Measurements from ENCODE around the gene PRR27. TPM values are rescaled to one million over a fixed set of nuclear protein-coding genes. Genes with fewer than 3 reads are reported as not detected.

The PRR27 gene
- total RNA-seq, result not detected in 2 replicates

GRCh38 chr4:70153937-70154336 is at the start of gene PRR27:
Gene PRR27, plus strand, starts transcription at chr4:70154237. Its CDS starts 139 bp downstream, at chr4:70154376.

GRCh38 chr4:70195425-70195824 is 41.4 kb downstream of the PRR27 start, which contains the start of gene ODAM:
Gene ODAM, plus strand, starts transcription at chr4:70195725. Its CDS starts 819 bp downstream, at chr4:70196544.

Other genes with a start within 250 kb of the PRR27 start
- gene CSN1S1, start 223.2 kb upstream of the PRR27 start, total RNA-seq, result not detected in 2 replicates
- not detected in 2 replicates for gene CSN2, start 188.5 kb upstream of the PRR27 start, total RNA-seq
- gene STATH, start 158.3 kb upstream of the PRR27 start, total RNA-seq, result not detected in 2 replicates
- gene HTN3, start 125.8 kb upstream of the PRR27 start, total RNA-seq, result not detected in 2 replicates
- not detected in 2 replicates for gene HTN1, start 103.8 kb upstream of the PRR27 start, total RNA-seq
- not detected in 2 replicates for gene ODAM, start 41.5 kb downstream of the PRR27 start, total RNA-seq
- gene FDCSP, start 71.9 kb downstream of the PRR27 start, total RNA-seq, result not detected in 2 replicates
- not detected in 2 replicates for gene CSN3, start 88.4 kb downstream of the PRR27 start, total RNA-seq
- not detected in 2 replicates for gene CABS1, start 180.7 kb downstream of the PRR27 start, total RNA-seq
- gene SMR3A, start 206.5 kb downstream of the PRR27 start, total RNA-seq, result not detected in 2 replicates
- not detected in 2 replicates for gene SMR3B, start 228.9 kb downstream of the PRR27 start, total RNA-seq
- not detected in 2 replicates for gene OPRPN, start 243.7 kb downstream of the PRR27 start, total RNA-seq